Activated B cell treated with CpG ODN at 0.5 μM for 24 hours (primary cell): ENCODE measurements around the gene CNTNAP5. TPM values are rescaled to one million over a fixed set of nuclear protein-coding genes. Genes with fewer than 3 reads are reported as not detected.

Source experiments
- ATAC-seq: fragments of 200-7000 bp; cut with Tn5 transposase; one replicate; pipeline ENCODE4 v1.10.0; 2021; ENCODE audit warnings: low read depth, mild to moderate bottlenecking, moderate library complexity
- CTCF ChIA-PET: fragments of 350-600 bp; sonication (Branson Sonifier 250); formaldehyde crosslinking; loops from one replicate; lab custom pipeline; 2021; ENCODE audit warnings: antibody characterized with exemption; lab: Charles Lee
- POLR2A ChIA-PET: fragments of 350-600 bp; sonication (Branson Sonifier 250); formaldehyde crosslinking; loops from one replicate; lab custom pipeline; 2021; ENCODE audit warnings: antibody characterized with exemption; lab: Charles Lee
- DNase-seq: peaks from one replicate; pipeline ENCODE4 v3.0.0; 2022
- H3K27ac Mint-ChIP-seq: one replicate; pipeline ENCODE4 v1.8.0; 2020; ENCODE audit warnings: mixed read lengths
- H3K27me3 Mint-ChIP-seq: one replicate; pipeline ENCODE4 v1.8.0; 2021; ENCODE audit warnings: mixed read lengths
- H3K36me3 Mint-ChIP-seq: one replicate; pipeline ENCODE4 v1.8.0; 2021; ENCODE audit warnings: low read depth, mixed read lengths
- H3K4me1 Mint-ChIP-seq: one replicate; pipeline ENCODE4 v1.8.0; 2021; ENCODE audit warnings: mixed read lengths
- H3K4me3 Mint-ChIP-seq: one replicate; pipeline ENCODE4 v1.8.0; 2020; ENCODE audit warnings: mild to moderate bottlenecking, mixed read lengths
- H3K9me3 Mint-ChIP-seq: one replicate; pipeline ENCODE4 v1.8.0; 2020; ENCODE audit warnings: mixed read lengths
- intact Hi-C: fragments of 100-400 bp; cut with micrococcal nuclease; formaldehyde crosslinking; loops from one replicate; pipeline ENCODE4 v1.15.1; 2024
- total RNA-seq: library from RNA; stranded (reverse); gene quantifications from 2 replicates; pipeline ENCODE4 v1.2.3, GENCODE V29; 2022
- TF ChIP-seq, protein P1 (sequence below): fragments of 200-600 bp; IDR thresholded peaks from one replicate; pipeline ENCODE4 v1.8.0; 2022; ENCODE audit warnings: antibody characterized with exemption, mild to moderate bottlenecking

Gene CNTNAP5
- total RNA-seq, 1 donor from 2014 or later = not detected

- POLR2A ChIA-PET = no interaction called here
- Mint-ChIP-seq H3K27me3 (no peaks in the 10 kb centered on the region), H3K36me3 (no peaks in the 10 kb centered on the region), H3K9me3 (peaks cover 2% of the 10 kb centered on the region), H3K27ac (no peak overlapping the region), H3K4me1 (no peaks in the 10 kb centered on the region), H3K4me3 (no peak overlapping the region)
- CTCF ChIA-PET = no interaction called here
- ATAC-seq (no peak), DNase-seq (no peak)
- TF ChIP-seq, protein P1, sequence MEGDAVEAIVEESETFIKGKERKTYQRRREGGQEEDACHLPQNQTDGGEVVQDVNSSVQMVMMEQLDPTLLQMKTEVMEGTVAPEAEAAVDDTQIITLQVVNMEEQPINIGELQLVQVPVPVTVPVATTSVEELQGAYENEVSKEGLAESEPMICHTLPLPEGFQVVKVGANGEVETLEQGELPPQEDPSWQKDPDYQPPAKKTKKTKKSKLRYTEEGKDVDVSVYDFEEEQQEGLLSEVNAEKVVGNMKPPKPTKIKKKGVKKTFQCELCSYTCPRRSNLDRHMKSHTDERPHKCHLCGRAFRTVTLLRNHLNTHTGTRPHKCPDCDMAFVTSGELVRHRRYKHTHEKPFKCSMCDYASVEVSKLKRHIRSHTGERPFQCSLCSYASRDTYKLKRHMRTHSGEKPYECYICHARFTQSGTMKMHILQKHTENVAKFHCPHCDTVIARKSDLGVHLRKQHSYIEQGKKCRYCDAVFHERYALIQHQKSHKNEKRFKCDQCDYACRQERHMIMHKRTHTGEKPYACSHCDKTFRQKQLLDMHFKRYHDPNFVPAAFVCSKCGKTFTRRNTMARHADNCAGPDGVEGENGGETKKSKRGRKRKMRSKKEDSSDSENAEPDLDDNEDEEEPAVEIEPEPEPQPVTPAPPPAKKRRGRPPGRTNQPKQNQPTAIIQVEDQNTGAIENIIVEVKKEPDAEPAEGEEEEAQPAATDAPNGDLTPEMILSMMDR = no peak
- intact Hi-C loops = no loop called here
Measured at GRCh38 chr2:124213977-124214587, 189.0 kb downstream of the CNTNAP5 start.

DNA sequence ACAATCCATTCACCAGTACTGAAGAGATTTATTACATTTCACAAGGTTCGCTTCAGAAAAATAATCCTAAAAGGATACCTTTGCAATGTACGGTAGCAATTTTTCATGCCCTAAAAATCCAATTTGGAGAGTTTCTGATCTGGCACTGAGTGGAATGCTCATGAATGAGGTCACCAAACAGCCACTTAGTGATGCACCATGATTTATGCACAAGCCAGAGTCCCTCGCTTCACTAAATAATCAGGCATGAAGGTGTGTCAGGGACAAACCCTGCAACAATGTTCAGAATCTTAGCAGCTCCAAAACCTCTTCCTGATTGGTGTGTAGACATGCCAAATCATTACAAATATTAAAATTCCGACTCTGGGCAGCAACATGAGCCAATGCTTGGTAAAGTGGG, 221.1 kb downstream of the CNTNAP5 start:
- POLR2A ChIA-PET = no interaction called here
- no peak for ATAC-seq
- no peaks in the 10 kb centered on the region for H3K27me3 Mint-ChIP-seq
- intact Hi-C loops = no loop called here
- no peak overlapping the region for H3K27ac Mint-ChIP-seq
- DNase-seq = no peak
- no peak overlapping the region for H3K4me3 Mint-ChIP-seq
- H3K4me1 Mint-ChIP-seq = no peaks in the 10 kb centered on the region
- CTCF ChIA-PET = no interaction called here
- TF ChIP-seq, protein P1 = no peak
- no peaks in the 10 kb centered on the region for H3K36me3 Mint-ChIP-seq
- peaks cover 2% of the 10 kb centered on the region for H3K9me3 Mint-ChIP-seq

DNA sequence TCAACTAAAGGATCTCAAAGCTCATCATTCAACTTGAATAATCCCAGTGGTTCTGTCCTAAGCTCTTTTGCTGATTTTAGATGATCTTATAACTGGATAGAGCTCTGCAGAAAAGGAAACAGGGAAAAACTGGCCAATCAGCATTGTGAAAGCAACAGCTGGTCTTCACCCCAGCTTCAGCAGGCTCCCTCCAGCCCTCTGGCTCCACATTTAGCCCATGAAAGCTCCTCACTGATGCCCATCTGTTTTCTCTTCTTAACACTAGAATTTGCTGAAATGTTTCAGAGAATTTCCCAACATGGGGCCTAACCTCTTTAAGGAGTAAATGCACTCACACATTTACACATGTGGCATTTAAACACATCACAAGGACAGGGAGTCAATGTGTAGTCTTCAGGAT, 223.3 kb downstream of the CNTNAP5 start:
- no peaks in the 10 kb centered on the region for H3K27me3 Mint-ChIP-seq
- CTCF ChIA-PET = no interaction called here
- TF ChIP-seq, protein P1 = no peak
- POLR2A ChIA-PET = no interaction called here
- intact Hi-C loops = no loop called here
- H3K27ac Mint-ChIP-seq = no peak overlapping the region
- H3K9me3 Mint-ChIP-seq = peaks cover 2% of the 10 kb centered on the region
- H3K4me3 Mint-ChIP-seq = no peak overlapping the region
- ATAC-seq = no peak
- no peak for DNase-seq
- no peaks in the 10 kb centered on the region for H3K4me1 Mint-ChIP-seq
- no peaks in the 10 kb centered on the region for H3K36me3 Mint-ChIP-seq

GRCh38 chr2:124250433-124250832, 225.3 kb downstream of the CNTNAP5 start:
- Mint-ChIP-seq H3K27me3 (no peaks in the 10 kb centered on the region), H3K9me3 (peaks cover 2% of the 10 kb centered on the region), H3K27ac (no peak overlapping the region), H3K4me3 (no peak overlapping the region), H3K4me1 (no peaks in the 10 kb centered on the region), H3K36me3 (no peaks in the 10 kb centered on the region)
- DNase-seq (no peak), ATAC-seq (no peak)
- POLR2A ChIA-PET = no interaction called here
- CTCF ChIA-PET = no interaction called here
- TF ChIP-seq, protein P1 = no peak
- intact Hi-C loops = no loop called here

DNA sequence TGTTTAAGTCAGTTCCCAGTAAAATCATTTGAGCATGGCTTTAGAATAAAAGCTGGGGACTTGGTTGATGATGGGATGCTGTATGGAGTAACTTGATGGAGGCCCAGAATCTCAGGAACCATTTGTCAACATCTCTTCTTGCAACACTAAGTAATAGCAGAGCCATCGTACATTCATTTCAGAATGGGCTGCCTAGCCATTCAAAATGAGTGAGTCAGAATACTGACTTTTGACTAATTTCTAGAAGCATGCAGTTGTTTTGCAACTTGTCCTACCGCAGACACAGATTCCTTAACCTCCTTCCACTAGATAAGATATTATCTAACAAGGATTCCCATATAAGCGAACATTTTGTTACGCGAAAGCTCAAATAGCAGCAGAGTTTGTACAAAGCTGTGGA, 229.5 kb downstream of the CNTNAP5 start:
- H3K27ac Mint-ChIP-seq = no peak overlapping the region
- H3K9me3 Mint-ChIP-seq = peaks cover 4% of the 10 kb centered on the region
- DNase-seq (no peak), ATAC-seq (no peak)
- H3K4me1 Mint-ChIP-seq = no peaks in the 10 kb centered on the region
- TF ChIP-seq, protein P1 = no peak
- no peaks in the 10 kb centered on the region for H3K36me3 Mint-ChIP-seq
- ChIA-PET CTCF (no interaction called here), POLR2A (no interaction called here)
- no peak overlapping the region for H3K4me3 Mint-ChIP-seq
- intact Hi-C loops = no loop called here
- no peaks in the 10 kb centered on the region for H3K27me3 Mint-ChIP-seq
